ENCODE measurements around the gene APOBEC3A.

GRCh38 chr22:39010946-39011345 lies 53.5 kb downstream of the APOBEC3A start:
- TF ChIP-seq CTCF (IDR thresholded peaks at IDR 0.05): no peak
- TF ChIP-seq POLR2A (IDR thresholded peaks at IDR 0.05): no peak
- TF ChIP-seq EP300 (IDR thresholded peaks at IDR 0.05): no peak
